HS-5 (cell line): ENCODE measurements around the gene LDB1.

Experiments used
- DNase-seq: peaks from one replicate; pipeline ENCODE4 v3.0.0-alpha.2; 2012; ENCODE audit warnings: low read depth

The LDB1 gene

GRCh38 chr10:102113261-102113955 lies 6.8 kb downstream of the LDB1 start:
- DNase-seq: no peak

GRCh38 chr10:102112210-102112817 lies 7.9 kb downstream of the LDB1 start:
- no peak for DNase-seq

- no peak for DNase-seq
Measured at GRCh38 chr10:102111276-102111675, 8.9 kb downstream of the LDB1 start.

GRCh38 chr10:102109166-102110116 lies 10.7 kb downstream of the LDB1 start:
- DNase-seq: no peak

- DNase-seq: no peak
Measured at GRCh38 chr10:102106998-102107397, 13.2 kb downstream of the LDB1 start.

GRCh38 chr10:102102421-102102820 lies 17.7 kb downstream of the LDB1 start:
- no peak for DNase-seq

- DNase-seq: no peak
Measured at GRCh38 chr10:102101152-102101551, 19.0 kb downstream of the LDB1 start.

GRCh38 chr10:102096449-102096848 lies 23.7 kb downstream of the LDB1 start:
- DNase-seq: no peak

GRCh38 chr10:102090772-102091171 lies 29.4 kb downstream of the LDB1 start:
- no peak for DNase-seq

GRCh38 chr10:102086196-102086595 lies 34.0 kb downstream of the LDB1 start:
- no peak for DNase-seq

- DNase-seq: no peak
Measured at GRCh38 chr10:102085336-102085735, 34.8 kb downstream of the LDB1 start.

GRCh38 chr10:102083541-102083940 lies 36.6 kb downstream of the LDB1 start:
- no peak for DNase-seq

GRCh38 chr10:102072673-102073527 lies 47.3 kb downstream of the LDB1 start:
- peak; percentile 45 for DNase-seq

GRCh38 chr10:102069071-102069470 lies 51.1 kb downstream of the LDB1 start:
- DNase-seq: no peak

GRCh38 chr10:102068216-102068615 lies 52.0 kb downstream of the LDB1 start:
- DNase-seq: no peak

GRCh38 chr10:102067091-102067916 lies 52.9 kb downstream of the LDB1 start:
- DNase-seq: no peak

- DNase-seq: no peak
Measured at GRCh38 chr10:102066399-102067088, 53.6 kb downstream of the LDB1 start.

- DNase-seq: no peak
Measured at GRCh38 chr10:102065561-102066398, 54.4 kb downstream of the LDB1 start.

GRCh38 chr10:102064868-102065560 lies 55.2 kb downstream of the LDB1 start, which contains the start of gene HPS6:
HPS6 (plus strand) TSS chr10:102065349; CDS start chr10:102065475, 126 bp downstream.
- DNase-seq: peak; percentile 58
